NCI-H1105 (cell line): ENCODE results near the gene LRRC23.

Experiments used
- DNase-seq: peaks from one replicate; lab custom pipeline; 2025; lab: John Stamatoyannopoulos, UW

Gene LRRC23

GRCh38 chr12:6925540-6926279 is 21.1 kb downstream of the LRRC23 start:
- DNase-seq: peak; percentile 23

- DNase-seq: peak; percentile 60
These were observed 22.9 kb downstream of the LRRC23 start, which contains the start of gene ATN1 for GRCh38 chr12:6927379-6928021. ATN1 (plus strand) TSS chr12:6927959; CDS start chr12:6934002, 6,043 bp downstream.

- no peak for DNase-seq
These were observed 23.5 kb downstream of the LRRC23 start for GRCh38 chr12:6928022-6928702.

GRCh38 chr12:6928703-6929407 is 24.2 kb downstream of the LRRC23 start:
- no peak for DNase-seq

- DNase-seq: no peak
These were observed 25.1 kb downstream of the LRRC23 start for GRCh38 chr12:6929466-6930452.

DNA sequence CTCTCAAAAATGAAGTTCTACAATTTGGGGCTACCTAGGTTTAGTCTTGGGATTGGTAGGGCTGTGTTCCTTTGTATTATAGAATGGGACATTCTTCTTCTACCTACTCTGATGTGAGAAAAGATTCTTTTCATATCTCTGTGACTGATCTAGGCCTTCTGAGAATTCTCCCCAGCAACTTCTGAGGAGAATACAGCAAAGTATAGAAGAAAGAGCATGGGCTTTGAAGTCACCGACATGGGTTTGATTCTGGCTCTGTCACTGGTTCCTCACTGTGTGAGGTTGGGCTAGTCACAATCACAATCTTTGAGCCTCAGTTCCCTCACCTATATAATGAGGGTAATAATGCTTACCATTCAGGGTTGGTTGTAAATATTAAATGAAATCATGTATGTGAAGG is 28.1 kb downstream of the LRRC23 start:
- no peak for DNase-seq

- no peak for DNase-seq
These were observed 29.5 kb downstream of the LRRC23 start for GRCh38 chr12:6934110-6934509.

GRCh38 chr12:6935371-6936193 is 31.0 kb downstream of the LRRC23 start:
- no peak for DNase-seq

DNA sequence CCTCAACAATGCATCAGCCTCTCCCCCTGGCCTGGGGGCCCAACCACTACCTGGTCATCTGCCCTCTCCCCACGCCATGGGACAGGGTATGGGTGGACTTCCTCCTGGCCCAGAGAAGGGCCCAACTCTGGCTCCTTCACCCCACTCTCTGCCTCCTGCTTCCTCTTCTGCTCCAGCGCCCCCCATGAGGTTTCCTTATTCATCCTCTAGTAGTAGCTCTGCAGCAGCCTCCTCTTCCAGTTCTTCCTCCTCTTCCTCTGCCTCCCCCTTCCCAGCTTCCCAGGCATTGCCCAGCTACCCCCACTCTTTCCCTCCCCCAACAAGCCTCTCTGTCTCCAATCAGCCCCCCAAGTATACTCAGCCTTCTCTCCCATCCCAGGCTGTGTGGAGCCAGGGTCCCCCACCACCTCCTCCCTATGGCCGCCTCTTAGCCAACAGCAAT is 31.6 kb downstream of the LRRC23 start:
- DNase-seq: no peak

DNA sequence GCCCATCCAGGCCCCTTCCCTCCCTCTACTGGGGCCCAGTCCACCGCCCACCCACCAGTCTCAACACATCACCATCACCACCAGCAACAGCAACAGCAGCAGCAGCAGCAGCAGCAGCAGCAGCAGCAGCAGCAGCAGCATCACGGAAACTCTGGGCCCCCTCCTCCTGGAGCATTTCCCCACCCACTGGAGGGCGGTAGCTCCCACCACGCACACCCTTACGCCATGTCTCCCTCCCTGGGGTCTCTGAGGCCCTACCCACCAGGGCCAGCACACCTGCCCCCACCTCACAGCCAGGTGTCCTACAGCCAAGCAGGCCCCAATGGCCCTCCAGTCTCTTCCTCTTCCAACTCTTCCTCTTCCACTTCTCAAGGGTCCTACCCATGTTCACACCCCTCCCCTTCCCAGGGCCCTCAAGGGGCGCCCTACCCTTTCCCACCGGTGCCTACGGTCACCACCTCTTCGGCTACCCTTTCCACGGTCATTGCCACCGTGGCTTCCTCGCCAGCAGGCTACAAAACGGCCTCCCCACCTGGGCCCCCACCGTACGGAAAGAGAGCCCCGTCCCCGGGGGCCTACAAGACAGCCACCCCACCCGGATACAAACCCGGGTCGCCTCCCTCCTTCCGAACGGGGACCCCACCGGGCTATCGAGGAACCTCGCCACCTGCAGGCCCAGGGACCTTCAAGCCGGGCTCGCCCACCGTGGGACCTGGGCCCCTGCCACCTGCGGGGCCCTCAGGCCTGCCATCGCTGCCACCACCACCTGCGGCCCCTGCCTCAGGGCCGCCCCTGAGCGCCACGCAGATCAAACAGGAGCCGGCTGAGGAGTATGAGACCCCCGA is 32.2 kb downstream of the LRRC23 start:
- peak; percentile 78 for DNase-seq

- DNase-seq: peak; percentile 97
These were observed 33.1 kb downstream of the LRRC23 start for GRCh38 chr12:6937481-6938352.

GRCh38 chr12:6938353-6939190 is 34.0 kb downstream of the LRRC23 start:
- DNase-seq: no peak

- DNase-seq: no peak
These were observed 34.5 kb downstream of the LRRC23 start for GRCh38 chr12:6939191-6939540.

DNA sequence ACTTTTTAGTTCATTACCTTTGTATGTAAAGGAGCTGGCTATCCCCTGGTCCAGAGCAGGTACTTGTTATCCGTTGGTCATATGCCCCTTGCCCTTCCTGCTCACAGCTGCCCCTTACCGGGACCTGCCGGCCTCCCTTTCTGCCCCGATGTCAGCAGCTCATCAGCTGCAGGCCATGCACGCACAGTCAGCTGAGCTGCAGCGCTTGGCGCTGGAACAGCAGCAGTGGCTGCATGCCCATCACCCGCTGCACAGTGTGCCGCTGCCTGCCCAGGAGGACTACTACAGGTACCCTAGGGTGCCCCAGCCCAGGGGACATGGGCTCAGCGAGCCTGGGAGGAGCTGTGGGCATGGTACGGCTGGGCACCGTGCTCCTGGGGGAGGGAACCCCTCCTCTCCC is 36.6 kb downstream of the LRRC23 start:
- no peak for DNase-seq

- DNase-seq: no peak
These were observed 37.2 kb downstream of the LRRC23 start for GRCh38 chr12:6941782-6942181.

DNA sequence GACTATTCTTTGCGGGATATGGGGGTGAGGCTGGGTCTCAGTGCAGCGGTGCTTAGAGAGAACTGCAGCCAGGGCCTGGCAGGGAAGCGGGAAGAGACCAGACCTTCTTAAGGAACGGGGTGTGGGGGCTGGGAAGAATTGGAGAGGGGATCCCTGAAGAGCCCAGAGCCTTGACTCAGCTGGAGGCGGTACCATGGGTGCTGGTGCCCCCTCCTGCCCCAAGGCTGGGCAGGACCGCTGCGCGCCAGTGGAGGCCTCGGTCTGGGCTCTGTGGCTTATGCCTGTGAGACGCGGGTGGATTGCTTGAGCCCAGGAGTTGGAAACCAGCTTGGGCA is 37.7 kb downstream of the LRRC23 start:
- no peak for DNase-seq

- DNase-seq: peak; percentile 84
These were observed 38.7 kb downstream of the LRRC23 start for GRCh38 chr12:6943389-6943721.
